NCI-H510A treated with DMSO at 0.1 percent for 48 hours (cell line): ENCODE measurements around the gene SEMA5B.

Experiments used
- DNase-seq: peaks from one replicate; lab custom pipeline; 2025; lab: John Stamatoyannopoulos, UW

The SEMA5B gene

GRCh38 chr3:123024056-123024455 lies 3.5 kb downstream of the SEMA5B start:
- no peak for DNase-seq

GRCh38 chr3:123021996-123022510 lies 5.5 kb downstream of the SEMA5B start:
- no peak for DNase-seq

- DNase-seq: no peak
Observed at GRCh38 chr3:123021388-123021787, 6.2 kb downstream of the SEMA5B start.

GRCh38 chr3:123020709-123021108 lies 6.9 kb downstream of the SEMA5B start:
- no peak for DNase-seq

GRCh38 chr3:123019591-123019990 lies 8.0 kb downstream of the SEMA5B start:
- DNase-seq: no peak

- no peak for DNase-seq
Observed at GRCh38 chr3:123019161-123019560, 8.4 kb downstream of the SEMA5B start.

- no peak for DNase-seq
Observed at GRCh38 chr3:123018683-123019082, 8.9 kb downstream of the SEMA5B start.

- no peak for DNase-seq
Observed at GRCh38 chr3:123015596-123015995, 12.0 kb downstream of the SEMA5B start.

- no peak for DNase-seq
Observed at GRCh38 chr3:123013876-123014275, 13.7 kb downstream of the SEMA5B start.

- no peak for DNase-seq
Observed at GRCh38 chr3:123012652-123013051, 14.9 kb downstream of the SEMA5B start.

- no peak for DNase-seq
Observed at GRCh38 chr3:123011447-123011846, 16.1 kb downstream of the SEMA5B start.

- no peak for DNase-seq
Observed at GRCh38 chr3:123008840-123009239, 18.7 kb downstream of the SEMA5B start.

- DNase-seq: no peak
Observed at GRCh38 chr3:123006609-123007008, 21.0 kb downstream of the SEMA5B start.

GRCh38 chr3:123005291-123005690 lies 22.3 kb downstream of the SEMA5B start:
- no peak for DNase-seq

- DNase-seq: no peak
Observed at GRCh38 chr3:123004201-123004918, 23.2 kb downstream of the SEMA5B start.

- DNase-seq: no peak
Observed at GRCh38 chr3:123002749-123003497, 24.6 kb downstream of the SEMA5B start.

GRCh38 chr3:123002100-123002748 lies 25.3 kb downstream of the SEMA5B start:
- DNase-seq: no peak

- DNase-seq: no peak
Observed at GRCh38 chr3:122998856-122999255, 28.7 kb downstream of the SEMA5B start.

GRCh38 chr3:122998206-122998605 lies 29.4 kb downstream of the SEMA5B start:
- no peak for DNase-seq

- no peak for DNase-seq
Observed at GRCh38 chr3:122996038-122996580, 31.5 kb downstream of the SEMA5B start.

GRCh38 chr3:122994954-122995353 lies 32.6 kb downstream of the SEMA5B start:
- no peak for DNase-seq
